H1 (cell line): ENCODE data around the gene PTPRD. TPM values are rescaled to one million over a fixed set of nuclear protein-coding genes. Genes with fewer than 3 reads are reported as not detected.

Experiments used
- CTCF ChIA-PET: fragments of 300-600 bp; sonication (Branson Sonifier 250); formaldehyde crosslinking; loops from one replicate; lab custom pipeline; 2021; ENCODE audit not compliant: partially characterized antibody; lab: Charles Lee
- POLR2A ChIA-PET: fragments of 300-600 bp; sonication (Branson Sonifier 250); formaldehyde crosslinking; loops from one replicate; lab custom pipeline; 2021; ENCODE audit warnings: inconsistent platforms; ENCODE audit not compliant: partially characterized antibody; lab: Charles Lee
- DNase-seq, 2 experiments: peaks; one replicate each; pipeline versions ENCODE4 v3.0.0 to v3.0.0-alpha.2; 2010 to 2022; ENCODE audit warnings: low spot score in 2 of 2, low read depth in 1 of 2, mixed read lengths in 1 of 2
- FAIRE-seq: peaks from 2 replicates; lab custom pipeline; 2011; peaks lifted over from hg19 to GRCh38; lab: Jason Lieb, UNC
- H2AFZ ChIP-seq: 2 replicates; pipeline ENCODE4 v1.8.1; 2012; ENCODE audit warnings: low read length, inconsistent platforms
- H2AK5ac ChIP-seq: 2 replicates; pipeline ENCODE4 v1.6.1; 2013; ENCODE audit warnings: low read depth, low read length
- H2BK120ac ChIP-seq: replicated peaks from 2 replicates; pipeline ENCODE3; 2013; ENCODE audit warnings: low read depth, low read length, inconsistent platforms
- H2BK12ac ChIP-seq: 2 replicates; pipeline ENCODE4 v1.6.1; 2013; ENCODE audit warnings: low read depth, low read length
- H2BK15ac ChIP-seq: 2 replicates; pipeline ENCODE4 v1.6.1; 2013; ENCODE audit warnings: low read length
- H2BK20ac ChIP-seq: 2 replicates; pipeline ENCODE4 v1.6.1; 2013; ENCODE audit warnings: low read length
- H2BK5ac ChIP-seq: 2 replicates; pipeline ENCODE4 v1.6.1; 2013; ENCODE audit warnings: low read depth, low read length
- H3K14ac ChIP-seq: 2 replicates; pipeline ENCODE4 v1.6.1; 2013; ENCODE audit warnings: inconsistent platforms; ENCODE audit not compliant: insufficient read length
- H3K18ac ChIP-seq: 2 replicates; pipeline ENCODE4 v1.6.1; 2013; ENCODE audit warnings: low read length; ENCODE audit errors: extremely low read depth
- H3K23ac ChIP-seq: 2 replicates; pipeline ENCODE4 v1.6.1; 2013; ENCODE audit warnings: inconsistent platforms; ENCODE audit not compliant: insufficient read length
- H3K23me2 ChIP-seq: 2 replicates; pipeline ENCODE4 v1.6.1; 2013; ENCODE audit warnings: low read depth, low read length
- H3K27ac ChIP-seq: 2 replicates; pipeline ENCODE4 v1.6.1; 2011; ENCODE audit warnings: low read depth, low read length, inconsistent platforms
- H3K27me3 ChIP-seq, 4 experiments: replicated peaks in 1 of 4; 1 replicate in 1 of 4; 2 replicates in 3 of 4; pipeline versions ENCODE4 v1.6.1 to v1.8.1; 2011 to 2013; ENCODE audit warnings: low read length in 3 of 4, mild to moderate bottlenecking in 3 of 4, inconsistent platforms in 2 of 4, mixed read lengths in 2 of 4, moderate library complexity in 1 of 4; ENCODE audit not compliant: control insufficient read depth in 3 of 4, insufficient read depth in 3 of 4; ENCODE audit errors: extremely low read depth in 1 of 4
- H3K36me3 ChIP-seq, 4 experiments: 2 replicates each; pipeline versions ENCODE4 v1.6.1 to v1.8.1; 2011 to 2013; ENCODE audit warnings: mild to moderate bottlenecking in 4 of 4, low read length in 3 of 4, moderate library complexity in 2 of 4, control low read depth in 1 of 4, inconsistent platforms in 1 of 4; ENCODE audit not compliant: insufficient read depth in 4 of 4, control insufficient read depth in 2 of 4
- H3K4ac ChIP-seq: replicated peaks from 2 replicates; pipeline ENCODE3; 2013; ENCODE audit warnings: low read length, low read depth, mixed read lengths, inconsistent platforms; ENCODE audit not compliant: insufficient read length
- H3K4me1 ChIP-seq, 4 experiments: replicated peaks in 1 of 4; 1 replicate in 1 of 4; 2 replicates in 3 of 4; pipeline versions ENCODE4 v1.6.1 to v1.8.1; 2011 to 2013; ENCODE audit warnings: low read length in 3 of 4, inconsistent platforms in 2 of 4, mixed read lengths in 1 of 4; ENCODE audit not compliant: insufficient read depth in 4 of 4, control insufficient read depth in 3 of 4
- H3K4me2 ChIP-seq, 2 experiments: 2 replicates each; pipeline versions ENCODE4 v1.6.1 to v1.8.1; 2011 to 2013; ENCODE audit warnings: low read depth in 2 of 2, low read length in 2 of 2, control low read depth in 1 of 2, inconsistent platforms in 1 of 2, mild to moderate bottlenecking in 1 of 2; ENCODE audit not compliant: insufficient read depth in 1 of 2
- H3K4me3 ChIP-seq, 4 experiments: fragments of 200-600, 300-600 bp in 1 of 4; sonication (generic), shearing (Covaris generic), sonication (Bioruptor Twin) in 1 of 4; 2 replicates each; pipeline versions ENCODE4 v1.5.1 to v1.8.1; 2011 to 2016; ENCODE audit warnings: low read length in 4 of 4, low read depth in 3 of 4, control low read depth in 2 of 4, inconsistent platforms in 2 of 4, mild to moderate bottlenecking in 2 of 4, mixed read lengths in 1 of 4, moderate library complexity in 1 of 4; ENCODE audit not compliant: insufficient read depth in 2 of 4; ENCODE audit errors: extremely low read depth in 1 of 4
- H3K56ac ChIP-seq: replicated peaks from 2 replicates; pipeline ENCODE3; 2013; ENCODE audit warnings: low read depth, mild to moderate bottlenecking, mixed read lengths, low read length, inconsistent platforms; ENCODE audit not compliant: insufficient read length
- H3K79me1 ChIP-seq: 2 replicates; pipeline ENCODE4 v1.6.1; 2013; ENCODE audit warnings: low read depth, low read length, control low read depth
- H3K79me2 ChIP-seq, 2 experiments: 2 replicates each; pipeline versions ENCODE4 v1.6.1 to v1.8.1; 2012 to 2013; ENCODE audit warnings: low read length in 2 of 2, mild to moderate bottlenecking in 2 of 2, inconsistent platforms in 1 of 2; ENCODE audit not compliant: insufficient read depth in 2 of 2, control insufficient read depth in 1 of 2
- H3K9ac ChIP-seq, 4 experiments: replicated peaks in 1 of 4; 1 replicate in 1 of 4; 2 replicates in 3 of 4; pipeline versions ENCODE4 v1.6.1 to v1.8.1; 2011 to 2013; ENCODE audit warnings: low read depth in 3 of 4, low read length in 3 of 4, control low read depth in 2 of 4, mild to moderate bottlenecking in 2 of 4, moderate library complexity in 2 of 4, inconsistent platforms in 1 of 4; ENCODE audit errors: extremely low read depth in 1 of 4
- H3K9me3 ChIP-seq, 2 experiments: 2 replicates each; pipeline versions ENCODE4 v1.6.1 to v1.8.1; 2012 to 2013; ENCODE audit warnings: mild to moderate bottlenecking in 2 of 2, moderate library complexity in 2 of 2, control low read depth in 1 of 2, inconsistent platforms in 1 of 2, low read depth in 1 of 2, low read length in 1 of 2, mixed read lengths in 1 of 2; ENCODE audit not compliant: insufficient read depth in 2 of 2
- H4K20me1 ChIP-seq, 2 experiments: replicated peaks in 1 of 2; 2 replicates each; pipeline versions ENCODE3 to v1.8.1; 2011 to 2013; ENCODE audit warnings: inconsistent platforms in 2 of 2, low read length in 2 of 2, mild to moderate bottlenecking in 1 of 2; ENCODE audit not compliant: insufficient read depth in 2 of 2, control insufficient read depth in 1 of 2
- H4K5ac ChIP-seq: 2 replicates; pipeline ENCODE4 v1.6.1; 2013; ENCODE audit warnings: low read length, low read depth, mixed read lengths, inconsistent platforms; ENCODE audit not compliant: insufficient read length
- H4K8ac ChIP-seq: 2 replicates; pipeline ENCODE4 v1.8.0; 2013; ENCODE audit warnings: mild to moderate bottlenecking, moderate library complexity, low read length, inconsistent platforms; ENCODE audit not compliant: insufficient read depth; ENCODE audit errors: extremely low read depth
- H4K91ac ChIP-seq: replicated peaks from 2 replicates; pipeline ENCODE3; 2013; ENCODE audit warnings: low read length, mixed read lengths, inconsistent platforms; ENCODE audit not compliant: insufficient read length
- ATF2 ChIP-seq: IDR thresholded peaks from 2 replicates; pipeline ENCODE4 v1.6.1; 2012; ENCODE audit warnings: low read length, inconsistent platforms
- BRCA1 ChIP-seq: IDR thresholded peaks from 2 replicates; pipeline ENCODE4 v1.6.1; 2012; ENCODE audit warnings: low read depth, low read length, improper control_type of control experiment
- CBX8 ChIP-seq: fragments of 300-800, 300-1000 bp; sonication (generic); IDR thresholded peaks from 2 replicates; pipeline ENCODE4 v1.7.1; 2016; ENCODE audit warnings: low read depth, low read length, borderline replicate concordance
- EGR1 ChIP-seq: IDR thresholded peaks from 2 replicates; pipeline ENCODE4 v1.6.1; 2011; ENCODE audit warnings: low read depth, low read length, borderline replicate concordance
- KDM1A ChIP-seq: fragments of 200-600, 300-600 bp; sonication (generic); IDR thresholded peaks from 2 replicates; pipeline ENCODE4 v1.7.1; 2016; ENCODE audit warnings: mild to moderate bottlenecking, low read length, borderline replicate concordance
- PHF8 ChIP-seq: fragments of 200-600 bp; sonication (generic); conservative IDR thresholded peaks from 2 replicates; pipeline ENCODE4 v1.7.1; 2012; ENCODE audit warnings: low read depth, mild to moderate bottlenecking, inconsistent platforms, low read length, moderate library complexity
- RAD21 ChIP-seq, 2 experiments: IDR thresholded peaks in 1 of 2; conservative IDR thresholded peaks in 1 of 2; 2 replicates each; pipeline ENCODE4 v1.6.1; 2011; ENCODE audit warnings: low read depth in 2 of 2, low read length in 2 of 2, improper control_type of control experiment in 1 of 2, inconsistent platforms in 1 of 2, mild to moderate bottlenecking in 1 of 2, moderate library complexity in 1 of 2
- RFX5 ChIP-seq: IDR thresholded peaks from 2 replicates; pipeline ENCODE4 v1.6.1; 2011; ENCODE audit warnings: low read depth, low read length, improper control_type of control experiment, borderline replicate concordance
- SIN3A ChIP-seq, 2 experiments: IDR thresholded peaks in 1 of 2; conservative IDR thresholded peaks in 1 of 2; 2 replicates each; pipeline ENCODE4 v1.6.1; 2011 to 2012; ENCODE audit warnings: low read length in 2 of 2, improper control_type of control experiment in 1 of 2, low read depth in 1 of 2, mild to moderate bottlenecking in 1 of 2
- TAF7 ChIP-seq: optimal IDR thresholded peaks from 2 replicates; pipeline ENCODE3; 2011; ENCODE audit warnings: low read depth, mild to moderate bottlenecking, inconsistent platforms, low read length, moderate library complexity, borderline replicate concordance
- ZNF274 ChIP-seq: IDR thresholded peaks from 2 replicates; pipeline ENCODE4 v1.7.0; 2012; ENCODE audit warnings: low read length, borderline replicate concordance; ENCODE audit errors: extremely low read depth
- WGBS, 2 experiments: shearing (Covaris generic) in 1 of 2; methylation state at CpG; one replicate each; pipeline versions ENCODE4 v1.1.6 to v1.1.7; 2013 to 2015; ENCODE audit warnings: low lambda C conversion rate in 2 of 2, mixed read lengths in 2 of 2, inconsistent platforms in 1 of 2, low coverage in 1 of 2, missing lambda C conversion rate in 1 of 2; ENCODE audit not compliant: insufficient replicate concordance in 2 of 2, insufficient coverage in 1 of 2, insufficient read length in 1 of 2; ENCODE audit errors: extremely low coverage in 1 of 2, missing lambda C conversion rate in 1 of 2; 5-methylcytosine and 5-hydroxymethylcytosine counted together
- polyA plus RNA-seq, 7 experiments: library from polyadenylated mRNA; depleted of rRNA in 3 of 7; stranded (reverse) in 5 of 7; unstranded in 2 of 7; fragments of >200 nt in 5 of 7; fragments of 200-250 nt in 2 of 7; gene quantifications; 1 replicate in 5 of 7; 2 replicates in 1 of 7; 4 replicates in 1 of 7; pipeline versions ENCODE4 v1.2.1 to v1.2.3, GENCODE V29; 2011 to 2013; ENCODE audit warnings: missing spikeins in 2 of 7, mixed read lengths in 2 of 7
- total RNA-seq: library from RNA; stranded (reverse); fragmentation: NEBNext Ultra II Directional; extraction: Animal tissue kit (Norgen Biotek cat#: 25700); gene quantifications from 2 replicates; pipeline ENCODE4 v1.2.1, GENCODE V29; 2021

Gene PTPRD
- total and polyA plus RNA-seq, 2 of the 8 experiments (the other 6 are each of a cell fraction or from before 2014, with no cell fraction given), result 17.2 to 77.0 TPM

DNA sequence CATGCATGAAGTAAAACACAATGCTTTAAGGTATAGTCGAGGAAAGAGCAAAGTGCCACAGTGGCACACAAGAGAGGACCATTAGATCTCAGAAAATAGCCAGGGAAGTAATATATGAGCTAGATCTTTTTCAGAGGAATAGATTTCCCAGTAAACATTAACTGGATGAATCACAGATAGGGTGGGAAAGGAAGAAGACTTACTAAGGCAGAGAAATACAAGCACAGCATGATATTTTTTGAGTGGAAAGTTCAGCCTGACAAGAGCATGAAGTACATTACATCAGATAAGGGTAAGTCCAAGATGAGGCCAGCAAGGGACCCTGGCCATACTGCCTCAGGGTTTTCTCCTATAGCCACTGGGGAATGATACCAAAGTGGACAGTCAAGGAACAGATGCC, 2008.6 kb downstream of the PTPRD start:
- Histone ChIP-seq H3K4me3 (no peak overlapping the region), H2BK15ac (no peak overlapping the region), H3K9me3 (no peaks in the 10 kb centered on the region), H2BK20ac (no peak overlapping the region), H4K20me1 (peaks cover 0 to 2% of the 10 kb centered on the region in 2 experiments), H3K23ac (no peak overlapping the region), H3K79me2 (no peaks in the 10 kb centered on the region), H2BK5ac (no peak overlapping the region), H3K23me2 (no peaks in the 10 kb centered on the region), H3K36me3 (no peaks in the 10 kb centered on the region), H4K5ac (no peak overlapping the region), H3K4ac (no peak overlapping the region), H2AFZ (no peak overlapping the region), H3K4me1 (peaks cover 0 to 3% (median 0%) of the 10 kb centered on the region in 4 experiments; a peak in 2 of 7 replicates), H2BK120ac (no peak overlapping the region), H3K27me3 (no peaks in the 10 kb centered on the region), H4K91ac (no peak overlapping the region), H3K27ac (no peak overlapping the region), H3K56ac (no peak overlapping the region), H3K18ac (no peak overlapping the region), H2AK5ac (no peak overlapping the region), H2BK12ac (no peak overlapping the region), H3K9ac (no peak overlapping the region), H4K8ac (no peak overlapping the region), H3K79me1 (no peaks in the 10 kb centered on the region), H3K4me2 (no peak overlapping the region), H3K14ac (no peak overlapping the region)
- WGBS, 2 experiments, result 83% methylated on average over 1 of the region's 1 CpG; no CpG with 5 or more reads in 1 of the 2 experiments
- no peak for FAIRE-seq
- no peak for DNase-seq
- CTCF ChIA-PET, result no interaction called here
- POLR2A ChIA-PET, result no interaction called here
- no peak for TF ChIP-seq PHF8
- no peak for TF ChIP-seq SIN3A (conservative IDR thresholded peaks at IDR 0.05 in 1 of 2, IDR thresholded peaks at IDR 0.05 in 1 of 2; ENCODE audit: low read depth in 1 of 2, low read length in 2 of 2)
- no peak for TF ChIP-seq RAD21 (IDR thresholded peaks at IDR 0.05 in 1 of 2, conservative IDR thresholded peaks at IDR 0.05 in 1 of 2; ENCODE audit: low read depth in 2 of 2, low read length in 2 of 2)
- no peak for TF ChIP-seq ATF2
- no peak for TF ChIP-seq KDM1A
- no peak for TF ChIP-seq CBX8
- no peak for TF ChIP-seq TAF7
- no peak for TF ChIP-seq EGR1
- TF ChIP-seq BRCA1, result no peak
- no peak for TF ChIP-seq RFX5
- no peak for TF ChIP-seq ZNF274
